Measurements from ENCODE around the gene KCNJ5.

Gene KCNJ5

GRCh38 chr11:128871168-128871610 lies 20.0 kb upstream of the KCNJ5 start:
- DNase-seq (ENCODE audit: low read depth) = no peak

DNA sequence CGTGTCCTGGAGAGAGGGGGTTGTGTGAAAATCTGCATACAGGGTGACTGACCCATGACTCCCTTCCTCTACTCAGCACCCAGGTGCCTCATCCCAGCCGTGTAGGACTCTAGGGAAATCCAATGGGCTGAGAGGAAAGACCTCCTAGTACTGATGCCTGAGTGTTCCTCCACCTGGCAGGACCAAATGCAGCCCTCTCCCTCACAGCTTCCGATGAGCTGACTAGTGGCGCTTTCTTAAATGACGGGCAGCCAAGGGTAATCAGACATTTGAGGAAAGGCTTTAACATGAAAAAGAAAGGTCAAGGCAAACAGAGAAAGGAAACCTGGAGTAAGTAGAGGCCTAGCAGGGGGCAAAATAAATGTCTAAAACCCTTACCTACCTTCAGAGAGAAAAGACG lies 19.1 kb upstream of the KCNJ5 start:
- no peak for DNase-seq (ENCODE audit: low read depth)

GRCh38 chr11:128872594-128872993 lies 18.6 kb upstream of the KCNJ5 start:
- DNase-seq (ENCODE audit: low read depth) = no peak

GRCh38 chr11:128874427-128874826 lies 16.7 kb upstream of the KCNJ5 start:
- peak; percentile 3 for DNase-seq (ENCODE audit: low read depth)

GRCh38 chr11:128876133-128876650 lies 15.0 kb upstream of the KCNJ5 start:
- no peak for DNase-seq (ENCODE audit: low read depth)

GRCh38 chr11:128877726-128878125 lies 13.4 kb upstream of the KCNJ5 start:
- DNase-seq (ENCODE audit: low read depth) = no peak

- no peak for DNase-seq (ENCODE audit: low read depth)
Measured at GRCh38 chr11:128878455-128878854, 12.7 kb upstream of the KCNJ5 start.

- DNase-seq (ENCODE audit: low read depth) = no peak
Measured at GRCh38 chr11:128879817-128880216, 11.3 kb upstream of the KCNJ5 start.

DNA sequence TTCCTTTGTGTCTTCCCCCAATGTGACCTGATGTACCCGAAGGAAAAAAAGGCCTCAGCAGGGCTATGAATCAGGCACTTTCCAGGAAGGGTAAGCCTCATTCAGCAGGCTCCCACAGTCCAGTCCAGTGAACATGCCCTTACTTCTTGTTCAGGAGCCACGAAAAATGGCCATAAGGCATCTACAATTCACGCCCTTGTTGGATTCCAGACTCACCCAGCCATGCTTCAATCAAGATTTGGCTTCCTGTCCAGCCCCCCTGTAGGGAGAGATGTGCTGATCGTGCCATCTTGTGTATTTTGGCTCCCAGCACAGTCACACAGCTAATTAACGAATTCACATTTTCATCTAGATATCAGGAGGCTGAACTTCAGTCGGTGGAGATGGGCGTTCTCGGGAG lies 9.9 kb upstream of the KCNJ5 start:
- DNase-seq (ENCODE audit: low read depth) = no peak

- DNase-seq (ENCODE audit: low read depth) = no peak
Measured at GRCh38 chr11:128882451-128882850, 8.7 kb upstream of the KCNJ5 start.

GRCh38 chr11:128884054-128884453 lies 7.1 kb upstream of the KCNJ5 start:
- DNase-seq (ENCODE audit: low read depth) = no peak

DNA sequence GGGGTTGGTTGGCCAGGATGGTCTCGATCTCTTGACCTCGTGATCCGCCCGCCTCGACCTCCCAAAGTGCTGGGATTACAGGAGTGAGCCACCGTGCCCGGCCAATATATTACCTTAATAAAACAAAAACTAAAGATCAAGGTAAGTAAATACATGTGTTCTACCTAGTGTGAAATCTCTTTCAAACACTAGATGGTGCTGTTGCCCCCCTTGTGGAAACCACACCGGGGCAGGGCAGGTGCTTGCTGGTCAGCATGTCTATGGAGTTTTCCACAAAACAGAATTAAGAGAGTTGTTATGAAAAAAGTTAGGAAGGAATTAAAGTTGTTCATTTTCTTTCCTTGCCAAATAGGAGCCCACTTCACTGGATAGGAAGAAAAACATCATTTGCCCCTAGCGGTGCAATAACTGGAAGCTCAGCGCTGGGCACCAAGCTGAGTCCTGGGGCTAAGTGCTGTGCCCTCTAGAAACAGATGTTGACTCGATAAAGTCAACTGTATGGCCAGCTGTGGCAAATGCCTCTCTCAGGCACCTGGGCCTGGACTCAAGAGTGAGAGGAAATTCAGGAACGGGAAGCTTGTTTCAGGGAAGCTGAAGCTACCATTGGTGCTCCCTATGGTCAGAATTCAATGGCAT lies 6.3 kb upstream of the KCNJ5 start:
- DNase-seq (ENCODE audit: low read depth) = peak; percentile 42

DNA sequence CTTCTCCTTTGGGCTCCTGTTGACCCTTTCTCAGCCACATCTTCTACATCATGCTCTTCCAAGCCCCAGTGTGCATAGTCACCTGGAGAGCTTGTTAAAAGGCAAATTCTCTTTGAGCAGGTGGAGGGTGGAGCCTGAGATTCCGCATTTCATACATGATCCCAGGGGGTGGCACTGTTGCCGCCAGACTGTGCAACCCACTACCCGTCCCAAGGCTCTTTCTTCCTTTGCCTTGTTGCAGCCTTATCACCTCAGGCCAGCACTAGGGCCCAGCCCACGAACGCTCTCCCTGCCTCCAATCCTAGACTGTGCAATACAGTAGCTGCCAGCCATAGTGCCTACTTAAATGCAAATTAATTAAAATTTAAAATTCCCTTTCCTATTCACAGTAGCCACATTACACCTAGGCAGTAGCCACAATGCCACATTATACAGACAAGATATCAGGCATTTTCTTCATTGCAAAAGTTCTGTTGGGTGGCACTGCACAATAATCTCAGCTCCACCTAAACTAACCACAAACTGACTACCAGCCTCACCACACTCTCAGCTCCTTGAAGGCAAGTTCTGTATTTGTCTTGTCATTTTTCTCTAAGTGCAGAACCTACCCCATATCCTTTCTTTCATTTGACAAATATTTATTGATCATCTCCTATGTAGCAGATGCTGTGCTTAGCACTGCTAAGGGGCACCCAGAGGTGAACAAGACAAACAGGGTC lies 4.6 kb upstream of the KCNJ5 start:
- no peak for DNase-seq (ENCODE audit: low read depth)

- no peak for DNase-seq (ENCODE audit: low read depth)
Measured at GRCh38 chr11:128888034-128888985, 2.8 kb upstream of the KCNJ5 start.

DNA sequence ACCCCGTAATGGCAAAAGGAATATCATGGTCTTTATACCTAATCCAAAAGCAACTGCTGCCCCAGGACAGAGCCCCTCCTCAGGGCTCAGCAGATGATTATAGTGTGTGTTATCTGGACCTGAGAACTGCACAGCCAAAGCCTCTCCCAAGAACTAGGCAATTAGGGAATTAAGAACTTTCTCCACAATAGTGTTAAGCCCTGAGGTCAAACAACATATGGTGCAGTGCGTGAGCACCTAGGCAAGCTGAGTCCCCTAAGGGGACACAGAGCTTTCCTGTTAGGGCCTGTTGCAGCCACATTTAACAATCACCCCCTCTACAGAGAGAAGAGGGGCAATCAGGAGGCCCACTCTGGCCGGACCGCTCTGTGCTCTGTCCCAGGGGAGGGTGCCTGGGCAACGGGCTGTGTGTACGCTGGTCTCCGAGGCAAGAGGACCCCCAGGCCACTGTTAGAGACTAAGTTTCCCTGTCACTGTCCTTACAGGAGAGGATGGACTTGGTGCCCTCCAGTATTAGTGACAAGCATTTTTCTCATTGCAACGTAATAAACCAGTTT lies 1.4 kb upstream of the KCNJ5 start:
- DNase-seq (ENCODE audit: low read depth) = no peak

DNA sequence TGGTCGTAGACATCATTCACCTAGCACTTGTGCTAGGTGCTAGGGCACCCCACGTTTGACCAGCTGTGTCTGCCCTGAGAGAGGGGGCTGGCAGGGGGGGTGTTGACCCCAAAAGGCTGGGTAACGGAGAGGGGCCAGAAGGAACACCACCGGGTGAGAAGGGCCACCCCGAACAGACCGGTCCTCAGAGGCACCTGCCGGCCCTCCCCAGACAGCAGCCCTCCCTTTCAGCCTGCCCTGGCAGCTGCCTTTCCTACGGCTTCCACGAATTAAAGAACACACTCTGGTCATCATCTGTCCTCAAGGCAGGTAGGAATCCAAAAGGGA lies 977 bp upstream of the KCNJ5 start:
- no peak for DNase-seq (ENCODE audit: low read depth)

DNA sequence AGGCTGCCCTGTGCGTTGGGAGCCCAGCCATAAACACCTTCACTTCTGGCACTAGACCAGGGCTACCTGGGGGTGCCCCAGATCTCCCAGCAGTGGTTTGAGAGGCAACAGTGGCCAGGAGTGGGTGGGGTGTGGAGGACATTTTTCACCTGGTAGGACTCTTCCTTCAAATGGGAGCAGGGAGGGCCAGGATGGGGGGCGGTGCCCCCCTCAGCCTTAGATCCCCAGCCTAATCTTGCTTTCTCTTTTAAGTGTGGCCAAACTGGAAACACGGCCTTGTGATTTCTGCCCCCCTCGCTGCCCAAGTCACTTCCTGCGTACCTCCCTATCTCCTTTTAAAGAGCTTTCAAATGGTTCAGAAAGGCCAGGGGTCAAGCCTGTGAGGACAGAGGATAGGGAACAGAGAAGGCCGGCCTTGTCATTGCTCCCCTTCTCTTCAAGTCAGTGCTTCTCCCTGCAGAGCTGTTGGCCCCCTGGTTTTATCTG lies 800 bp downstream of the KCNJ5 start:
- DNase-seq (ENCODE audit: low read depth) = no peak

DNA sequence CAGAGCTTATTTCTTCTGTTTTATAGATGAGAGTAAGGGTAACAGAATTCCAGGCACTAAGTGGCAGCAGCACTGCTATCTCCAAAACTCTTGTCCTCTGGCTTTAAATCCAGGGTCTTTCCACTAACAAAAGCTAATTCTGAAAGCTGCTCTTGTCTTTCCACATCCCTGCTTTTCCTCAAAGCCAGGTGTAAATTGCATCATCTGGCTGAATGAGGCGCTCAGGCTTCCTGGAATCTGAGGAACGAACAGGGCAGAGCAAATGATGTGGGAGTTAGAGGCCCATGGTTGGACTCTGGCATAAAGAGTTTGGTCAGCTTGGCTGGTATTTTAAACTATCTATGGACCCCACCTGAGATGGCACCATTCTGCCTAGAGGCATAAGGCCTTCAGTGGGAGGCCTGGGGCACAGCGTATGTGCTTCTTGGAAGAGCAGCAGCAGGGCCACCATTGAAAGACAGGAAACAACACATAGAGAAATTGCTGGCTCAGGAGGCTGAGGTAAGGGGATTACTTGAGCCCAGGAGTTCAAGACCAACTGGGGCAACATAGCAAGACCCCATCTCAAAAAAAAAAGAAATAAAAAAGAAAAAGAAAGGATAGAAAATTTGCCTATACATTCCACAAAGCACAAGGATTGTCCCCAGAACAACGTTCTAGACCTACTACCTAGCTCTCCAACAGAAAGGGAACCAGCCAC lies 1.9 kb downstream of the KCNJ5 start:
- DNase-seq (ENCODE audit: low read depth) = no peak

- no peak for DNase-seq (ENCODE audit: low read depth)
Measured at GRCh38 chr11:128893578-128894285, 2.6 kb downstream of the KCNJ5 start.

- DNase-seq (ENCODE audit: low read depth) = no peak
Measured at GRCh38 chr11:128894286-128894681, 3.1 kb downstream of the KCNJ5 start.

- no peak for DNase-seq (ENCODE audit: low read depth)
Measured at GRCh38 chr11:128894685-128895084, 3.5 kb downstream of the KCNJ5 start.
